ENCODE measurements around the gene PCYT2.

Gene PCYT2

DNA sequence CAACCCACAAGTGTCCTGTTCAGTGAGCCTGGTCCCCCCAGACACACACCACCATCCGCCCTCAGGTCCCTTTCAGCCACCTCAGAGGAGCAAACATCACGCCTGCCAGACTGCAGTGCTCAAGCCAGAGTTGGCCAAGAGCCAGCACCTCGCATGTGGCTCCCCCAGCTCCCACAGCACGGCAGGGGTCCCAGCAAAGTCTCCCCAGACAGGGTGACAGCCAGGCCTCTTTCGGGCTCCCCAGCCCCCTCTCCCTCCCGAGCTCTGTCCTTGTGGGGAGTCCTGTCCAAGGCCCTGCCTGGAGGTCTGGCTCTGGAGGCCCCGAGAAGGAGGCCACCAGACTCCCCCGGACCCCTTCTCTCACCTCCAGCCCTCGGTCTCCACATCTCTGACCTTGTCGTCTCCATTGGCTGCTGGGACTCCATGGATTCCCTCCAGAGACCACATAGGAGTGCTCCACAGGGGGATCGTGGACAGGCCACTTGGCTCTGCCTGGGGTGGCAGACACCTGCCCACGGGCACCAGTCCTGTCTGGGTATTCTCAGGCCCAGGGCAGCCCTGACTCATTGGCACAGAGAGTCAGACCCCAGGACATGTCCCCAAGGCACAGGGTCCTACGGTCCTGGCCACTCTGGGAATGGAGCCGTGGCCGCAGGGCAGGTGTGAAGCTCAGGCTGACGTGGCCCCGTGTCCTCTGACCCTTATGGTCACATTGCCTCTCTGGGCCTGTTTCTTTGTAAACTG lies 37.6 kb upstream of the PCYT2 start:
- Histone ChIP-seq H3K9ac (ENCODE audit: low read length) (no peak overlapping the region), H3K9me3 (ENCODE audit: low read length) (no peaks in the 10 kb centered on the region), H2AFZ (ENCODE audit: low read length) (no peak overlapping the region), H4K20me1 (ENCODE audit: insufficient read depth, low read length) (no peaks in the 10 kb centered on the region), H3F3A (ENCODE audit: insufficient read depth, low read length) (no peaks in the 10 kb centered on the region), H3K27ac (ENCODE audit: low read depth, low read length, poor library complexity, severe bottlenecking) (no peak overlapping the region), H3K79me2 (ENCODE audit: insufficient read depth, low read length) (no peaks in the 10 kb centered on the region), H3K9me2 (ENCODE audit: low read depth, low read length) (no peaks in the 10 kb centered on the region), H3K4me2 (ENCODE audit: low read length) (no peak overlapping the region), H3K4me1 (ENCODE audit: insufficient read depth, low read length, severe bottlenecking) (no peaks in the 10 kb centered on the region), H3K4me3 (ENCODE audit: low read depth, low read length, poor library complexity, severe bottlenecking) (no peak overlapping the region), H3K36me3 (ENCODE audit: insufficient read depth, low read length) (no peaks in the 10 kb centered on the region), H3K27me3 (ENCODE audit: insufficient read depth, low read length) (peaks cover 6% of the 10 kb centered on the region; the same call in 1 of the 2 replicates)
- TF ChIP-seq, protein P1, sequence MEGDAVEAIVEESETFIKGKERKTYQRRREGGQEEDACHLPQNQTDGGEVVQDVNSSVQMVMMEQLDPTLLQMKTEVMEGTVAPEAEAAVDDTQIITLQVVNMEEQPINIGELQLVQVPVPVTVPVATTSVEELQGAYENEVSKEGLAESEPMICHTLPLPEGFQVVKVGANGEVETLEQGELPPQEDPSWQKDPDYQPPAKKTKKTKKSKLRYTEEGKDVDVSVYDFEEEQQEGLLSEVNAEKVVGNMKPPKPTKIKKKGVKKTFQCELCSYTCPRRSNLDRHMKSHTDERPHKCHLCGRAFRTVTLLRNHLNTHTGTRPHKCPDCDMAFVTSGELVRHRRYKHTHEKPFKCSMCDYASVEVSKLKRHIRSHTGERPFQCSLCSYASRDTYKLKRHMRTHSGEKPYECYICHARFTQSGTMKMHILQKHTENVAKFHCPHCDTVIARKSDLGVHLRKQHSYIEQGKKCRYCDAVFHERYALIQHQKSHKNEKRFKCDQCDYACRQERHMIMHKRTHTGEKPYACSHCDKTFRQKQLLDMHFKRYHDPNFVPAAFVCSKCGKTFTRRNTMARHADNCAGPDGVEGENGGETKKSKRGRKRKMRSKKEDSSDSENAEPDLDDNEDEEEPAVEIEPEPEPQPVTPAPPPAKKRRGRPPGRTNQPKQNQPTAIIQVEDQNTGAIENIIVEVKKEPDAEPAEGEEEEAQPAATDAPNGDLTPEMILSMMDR (IDR thresholded peaks at IDR 0.05; ENCODE audit: low read length) = no peak
- no peak for TF ChIP-seq EZH2 (IDR thresholded peaks at IDR 0.05; ENCODE audit: borderline replicate concordance, low read length)

DNA sequence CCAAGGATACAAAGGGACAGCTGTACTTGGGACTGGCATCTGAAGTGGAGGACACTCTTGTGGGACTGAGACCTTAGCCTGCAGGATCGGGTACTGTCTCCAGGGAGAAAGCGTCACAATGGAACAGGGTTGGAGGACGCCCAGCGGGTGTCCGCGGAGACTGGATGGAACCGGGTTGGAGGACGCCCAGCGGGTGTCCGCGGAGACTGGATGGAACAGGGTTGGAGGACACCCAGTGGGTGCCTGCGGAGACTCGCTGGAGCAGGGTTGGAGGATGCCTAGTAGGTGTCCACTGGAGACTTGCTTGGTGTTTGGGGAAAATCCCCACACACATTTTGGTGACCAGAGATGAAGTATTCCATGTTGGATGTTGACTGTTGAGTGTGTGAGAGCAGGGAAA lies 36.0 kb upstream of the PCYT2 start, which contains the start of gene MYADML2:
Gene MYADML2 (minus strand): TSS at position 45 of the 400 bp plus-strand sequence. CDS start 5,492 bp downstream, outside the sequence.
- Histone ChIP-seq H2AFZ (ENCODE audit: low read length) (no peak within 1 kb of the TSS), H3K4me1 (ENCODE audit: insufficient read depth, low read length, severe bottlenecking) (no peaks in the 10 kb centered on the region), H3K9me2 (ENCODE audit: low read depth, low read length) (no peaks in the 10 kb centered on the region), H3F3A (ENCODE audit: insufficient read depth, low read length) (no peaks in the 10 kb centered on the region), H3K9me3 (ENCODE audit: low read length) (no peaks in the 10 kb centered on the region), H3K36me3 (ENCODE audit: insufficient read depth, low read length) (no peaks in the 10 kb centered on the region), H3K4me2 (ENCODE audit: low read length) (no peak within 1 kb of the TSS), H3K4me3 (ENCODE audit: low read depth, low read length, poor library complexity, severe bottlenecking) (no peak within 1 kb of the TSS), H4K20me1 (ENCODE audit: insufficient read depth, low read length) (no peaks in the 10 kb centered on the region), H3K27ac (ENCODE audit: low read depth, low read length, poor library complexity, severe bottlenecking) (no peak within 1 kb of the TSS), H3K79me2 (ENCODE audit: insufficient read depth, low read length) (no peaks in the 10 kb centered on the region), H3K9ac (ENCODE audit: low read length) (no peak within 1 kb of the TSS), H3K27me3 (ENCODE audit: insufficient read depth, low read length) (peaks cover 6% of the 10 kb centered on the region; the same call in 1 of the 2 replicates)
- TF ChIP-seq EZH2 (IDR thresholded peaks at IDR 0.05; ENCODE audit: borderline replicate concordance, low read length) = no peak
- TF ChIP-seq, protein P1 (IDR thresholded peaks at IDR 0.05; ENCODE audit: low read length) = no peak

DNA sequence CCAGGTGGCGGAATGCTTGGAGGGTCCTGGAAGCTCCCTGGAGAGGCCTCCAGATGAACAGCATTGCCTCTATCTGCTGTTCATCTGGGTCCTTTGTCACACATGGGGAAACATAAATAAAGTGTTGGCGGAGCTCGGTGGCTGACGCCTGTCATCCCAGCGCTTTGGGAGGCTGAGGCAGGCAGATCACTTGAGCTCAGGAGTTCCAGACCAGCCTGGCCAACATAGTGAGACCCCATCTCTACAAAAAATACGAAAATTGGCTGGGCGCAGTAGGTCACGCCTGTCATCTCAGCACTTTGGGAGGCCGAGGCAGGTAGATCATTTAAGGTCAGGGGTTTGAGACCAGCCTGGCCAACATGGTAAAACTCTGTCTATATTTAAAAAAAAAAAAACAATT lies 33.7 kb upstream of the PCYT2 start:
- no peak overlapping the region for H3K27ac ChIP-seq (ENCODE audit: low read depth, low read length, poor library complexity, severe bottlenecking)
- no peaks in the 10 kb centered on the region for H3F3A ChIP-seq (ENCODE audit: insufficient read depth, low read length)

More for the DNA sequence above, 33.7 kb upstream of the PCYT2 start:
- no peaks in the 10 kb centered on the region for H3K79me2 ChIP-seq (ENCODE audit: insufficient read depth, low read length)
- no peaks in the 10 kb centered on the region for H3K9me2 ChIP-seq (ENCODE audit: low read depth, low read length)
- H2AFZ ChIP-seq (ENCODE audit: low read length) = no peak overlapping the region
- TF ChIP-seq EZH2 (IDR thresholded peaks at IDR 0.05; ENCODE audit: borderline replicate concordance, low read length) = no peak
- TF ChIP-seq, protein P1 (IDR thresholded peaks at IDR 0.05; ENCODE audit: low read length) = no peak
- no peaks in the 10 kb centered on the region for H4K20me1 ChIP-seq (ENCODE audit: insufficient read depth, low read length)
- H3K4me3 ChIP-seq (ENCODE audit: low read depth, low read length, poor library complexity, severe bottlenecking) = no peak overlapping the region
- peaks cover 6% of the 10 kb centered on the region; the same call in 1 of the 2 replicates for H3K27me3 ChIP-seq (ENCODE audit: insufficient read depth, low read length)
- no peak overlapping the region for H3K4me2 ChIP-seq (ENCODE audit: low read length)
- H3K4me1 ChIP-seq (ENCODE audit: insufficient read depth, low read length, severe bottlenecking) = peaks cover 6% of the 10 kb centered on the region
- H3K36me3 ChIP-seq (ENCODE audit: insufficient read depth, low read length) = no peaks in the 10 kb centered on the region
- H3K9ac ChIP-seq (ENCODE audit: low read length) = no peak overlapping the region
- H3K9me3 ChIP-seq (ENCODE audit: low read length) = no peaks in the 10 kb centered on the region

Data from OCI-LY1 (cell line).